Activated T-helper 17 cell treated with anti-CD3 and anti-CD28 coated beads, Interleukin-2, amount 50 U/mL, for 72 hours (primary cell): ENCODE results near the gene NIN. TPM values are rescaled to one million over a fixed set of nuclear protein-coding genes. Genes with fewer than 3 reads are reported as not detected.
"Not testable (repeated sequence)": the region's sequence is repeated elsewhere in the genome, so short reads cannot be mapped to it uniquely, and the experiment has no call there.

ENCODE experiments used
- ATAC-seq: fragments of 150-1000 bp; cut with Tn5 transposase; replicated peaks from 2 replicates; pipeline ENCODE4 v1.10.0; 2021; ENCODE audit warnings: mild to moderate bottlenecking, moderate library complexity
- H3K27ac Mint-ChIP-seq: one replicate; pipeline ENCODE4 v1.8.0; 2022; ENCODE audit warnings: mixed read lengths
- H3K27me3 Mint-ChIP-seq: one replicate; pipeline ENCODE4 v1.8.0; 2022; ENCODE audit warnings: mixed read lengths
- H3K36me3 Mint-ChIP-seq: one replicate; pipeline ENCODE4 v1.8.0; 2022; ENCODE audit warnings: low read depth, mild to moderate bottlenecking, mixed read lengths
- H3K4me1 Mint-ChIP-seq: one replicate; pipeline ENCODE4 v1.8.0; 2022; ENCODE audit warnings: mixed read lengths
- H3K4me3 Mint-ChIP-seq: one replicate; pipeline ENCODE4 v1.8.0; 2022; ENCODE audit warnings: mild to moderate bottlenecking, mixed read lengths
- H3K9me3 Mint-ChIP-seq: one replicate; pipeline ENCODE4 v1.8.0; 2022; ENCODE audit warnings: mixed read lengths
- total RNA-seq, 2 donors: library from RNA; stranded (reverse); gene quantifications; one replicate each; pipeline ENCODE4 v1.2.3, GENCODE V29; 2022

NIN gene
- total RNA-seq, 2 donors from 2014 or later, result 25.9 to 42.2 TPM

DNA sequence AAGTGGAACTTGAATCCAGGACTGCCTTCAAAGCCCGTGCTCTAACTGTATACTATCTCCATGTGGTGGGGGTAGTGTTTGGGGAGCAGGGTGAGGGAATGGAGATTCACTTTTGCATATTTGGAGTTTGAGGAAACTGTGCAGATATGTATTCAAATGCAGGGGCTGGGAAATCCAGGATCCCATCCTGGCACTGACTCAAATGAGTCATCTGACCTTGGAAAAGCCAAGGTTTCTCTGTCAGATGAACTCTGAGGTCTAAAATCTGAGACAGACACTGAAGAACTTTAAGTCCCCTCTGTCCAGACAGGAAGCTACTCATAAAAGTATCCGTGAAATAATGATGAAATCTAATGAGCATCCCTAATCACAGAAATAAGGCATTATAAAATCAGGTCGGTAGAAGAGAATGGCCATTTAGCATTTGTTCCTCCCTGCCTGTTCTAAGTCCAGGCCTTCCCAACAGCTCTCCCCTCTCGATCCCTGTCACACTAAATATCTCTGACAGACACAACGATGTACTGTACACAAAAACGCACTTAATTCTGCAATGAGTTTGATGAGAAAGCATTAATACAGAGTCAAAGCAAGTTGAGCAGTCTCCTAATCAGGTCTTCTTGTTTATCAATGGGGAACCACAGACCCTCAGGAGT, 14.4 kb downstream of the NIN start:
- Mint-ChIP-seq H3K27me3 (no peaks in the 10 kb centered on the region), H3K36me3 (peaks cover 26% of the 10 kb centered on the region), H3K9me3 (peaks cover 3% of the 10 kb centered on the region), H3K27ac (no peak overlapping the region), H3K4me1 (peaks cover 35% of the 10 kb centered on the region), H3K4me3 (no peak overlapping the region)
- ATAC-seq, result no peak

DNA sequence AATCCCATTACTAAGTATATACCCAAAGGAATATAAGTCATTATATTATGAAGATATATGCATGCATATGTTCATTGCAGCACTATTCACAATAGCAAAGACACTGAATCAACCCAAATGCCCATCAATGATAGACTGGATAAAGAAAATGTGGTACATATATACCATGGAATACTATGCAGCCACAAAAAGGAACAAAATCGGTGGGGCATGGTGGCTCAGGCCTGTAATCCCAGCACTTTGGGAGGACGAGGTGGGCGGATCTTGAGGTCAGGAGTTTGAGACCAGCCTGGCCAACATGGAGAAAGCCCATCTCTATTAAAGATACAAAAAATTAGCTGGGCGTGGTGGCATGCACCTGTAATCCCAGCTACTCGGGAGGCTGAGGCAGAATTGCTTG, 15.4 kb downstream of the NIN start:
- peaks cover 31% of the 10 kb centered on the region for H3K4me1 Mint-ChIP-seq

DNA sequence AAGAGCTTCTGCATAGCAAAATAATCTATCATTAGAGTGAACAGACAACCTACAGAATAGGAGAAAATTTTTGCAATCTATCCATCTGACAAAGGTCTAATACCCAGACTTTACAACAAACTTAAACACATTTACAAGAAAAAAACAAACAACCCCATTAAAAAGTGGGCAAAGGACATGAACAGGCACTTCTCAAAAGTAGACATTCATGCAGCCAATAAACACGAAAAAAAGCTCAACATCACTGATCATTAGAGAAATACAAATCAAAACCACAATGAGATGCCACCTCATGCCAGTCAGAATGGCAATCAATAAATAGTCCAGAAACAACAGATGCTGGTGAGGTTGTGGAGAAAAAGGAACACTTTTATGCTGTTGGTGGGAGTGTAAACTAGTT, 15.9 kb downstream of the NIN start:
- not testable (repeated sequence) for ATAC-seq, H3K9me3 Mint-ChIP-seq, H3K27me3 Mint-ChIP-seq, H3K4me3 Mint-ChIP-seq, H3K27ac Mint-ChIP-seq
- Mint-ChIP-seq H3K36me3 (peaks cover 15% of the 10 kb centered on the region), H3K4me1 (peaks cover 29% of the 10 kb centered on the region)

More for the DNA sequence above, 15.4 kb downstream of the NIN start:
- not testable (repeated sequence) for ATAC-seq, H3K27me3 Mint-ChIP-seq, H3K4me3 Mint-ChIP-seq, H3K9me3 Mint-ChIP-seq
- H3K36me3 Mint-ChIP-seq, result peaks cover 20% of the 10 kb centered on the region
- peak overlapping the region; percentile 36 for H3K27ac Mint-ChIP-seq

DNA sequence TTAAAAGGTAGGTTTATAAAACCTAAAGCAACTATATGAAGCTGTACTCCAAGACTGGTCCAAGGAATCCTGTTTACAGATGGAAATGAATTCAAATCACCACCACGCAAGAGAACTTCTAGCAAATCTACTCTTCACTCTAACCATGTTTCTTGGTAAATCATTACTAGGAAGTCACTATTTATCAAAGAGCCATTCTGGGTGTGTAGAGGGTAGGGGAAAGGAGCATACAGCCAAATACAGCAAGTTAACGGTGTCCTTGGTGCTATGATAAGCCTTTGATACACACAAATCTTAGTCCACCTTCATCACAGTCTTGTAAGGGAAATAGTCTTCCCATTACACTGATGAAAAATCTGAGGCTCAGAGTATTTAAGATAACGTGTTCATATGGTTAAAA, 16.8 kb downstream of the NIN start:
- peaks cover 6% of the 10 kb centered on the region for H3K36me3 Mint-ChIP-seq

DNA sequence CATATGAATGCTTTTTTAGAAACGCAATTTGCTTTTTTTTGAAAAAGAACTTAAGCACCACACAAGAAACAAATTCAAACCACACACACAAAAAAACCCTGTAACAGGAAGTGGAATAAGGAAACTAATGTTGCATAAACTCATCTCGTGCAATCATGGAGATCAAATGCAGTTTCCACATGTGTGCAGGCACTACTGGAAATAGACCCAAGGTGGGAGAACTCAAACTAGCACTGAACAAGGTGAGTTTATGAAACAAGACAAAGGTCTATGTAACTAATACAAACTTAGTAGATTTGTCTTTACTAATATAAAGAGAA, 17.5 kb downstream of the NIN start:
- Mint-ChIP-seq H3K36me3 (peaks cover 4% of the 10 kb centered on the region), H3K4me1 (peaks cover 19% of the 10 kb centered on the region), H3K9me3 (no peaks in the 10 kb centered on the region), H3K27ac (peak overlapping the region; percentile 81), H3K4me3 (peak overlapping the region; percentile 73), H3K27me3 (no peaks in the 10 kb centered on the region)
- ATAC-seq, result peak; percentile 65

More for the DNA sequence above, 16.8 kb downstream of the NIN start:
- H3K4me3 Mint-ChIP-seq, result peak overlapping the region; percentile 73
- H3K4me1 Mint-ChIP-seq, result peaks cover 20% of the 10 kb centered on the region
- ATAC-seq, result no peak
- no peaks in the 10 kb centered on the region for H3K27me3 Mint-ChIP-seq
- no peaks in the 10 kb centered on the region for H3K9me3 Mint-ChIP-seq
- H3K27ac Mint-ChIP-seq, result no peak overlapping the region

DNA sequence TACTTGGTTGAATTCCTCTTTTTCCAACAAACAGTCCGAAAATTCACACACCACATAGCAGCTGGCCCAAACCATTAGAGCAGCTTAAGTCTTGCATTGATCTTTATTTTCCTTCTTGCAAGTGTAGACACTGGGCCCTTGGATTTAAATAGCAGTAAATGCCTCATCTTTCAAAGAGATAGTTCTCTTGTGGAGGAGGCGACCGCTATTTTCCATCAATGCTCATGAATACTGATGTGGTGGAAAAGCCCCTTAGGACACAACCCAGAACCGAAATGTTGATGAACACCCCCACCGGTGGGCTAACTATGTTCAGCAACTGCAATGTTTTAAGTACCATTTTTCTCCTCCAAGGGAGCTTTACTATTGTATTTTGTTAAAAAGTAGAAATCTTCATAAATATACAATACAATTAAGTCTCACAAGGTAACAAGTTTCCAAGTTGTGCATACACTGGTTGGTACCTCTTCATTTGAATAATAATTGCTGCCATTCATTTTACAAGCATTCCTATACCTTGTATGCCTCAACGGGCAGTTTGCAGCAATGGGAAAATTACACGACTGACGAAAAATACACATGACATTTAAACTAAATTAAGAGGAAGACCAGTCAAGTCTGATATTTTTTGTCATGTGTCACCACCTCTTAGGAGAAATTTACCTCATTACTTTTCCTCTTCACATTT, 18.0 kb downstream of the NIN start:
- H3K4me1 Mint-ChIP-seq, result peaks cover 19% of the 10 kb centered on the region
- peaks cover under 1% of the 10 kb centered on the region for H3K36me3 Mint-ChIP-seq
- peak overlapping the region; percentile 73 for H3K4me3 Mint-ChIP-seq

DNA sequence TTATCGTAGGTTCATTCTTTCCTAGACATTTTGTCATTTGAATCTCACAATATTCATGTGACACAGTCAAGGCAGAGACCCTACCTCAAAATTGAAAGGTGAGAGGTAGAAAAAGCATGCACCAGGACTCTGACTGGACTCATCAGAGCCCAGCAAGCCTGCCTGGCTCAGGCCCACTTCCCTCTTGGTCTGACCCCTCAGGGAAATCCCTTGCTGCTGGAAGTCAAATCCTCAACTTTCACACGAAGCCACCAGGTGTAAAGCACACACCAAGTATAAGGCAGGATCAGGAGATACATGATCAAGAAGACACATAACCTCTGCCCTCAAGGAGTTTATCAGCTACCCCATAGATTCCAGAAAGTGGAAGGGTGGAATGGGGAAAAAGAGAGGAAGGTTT, 18.8 kb downstream of the NIN start:
- Mint-ChIP-seq H3K36me3 (peaks cover 8% of the 10 kb centered on the region), H3K4me1 (peaks cover 19% of the 10 kb centered on the region), H3K27ac (peak overlapping the region; percentile 81), H3K4me3 (peak overlapping the region; percentile 73), H3K27me3 (no peaks in the 10 kb centered on the region), H3K9me3 (no peaks in the 10 kb centered on the region)
- ATAC-seq, result no peak

More for the DNA sequence above, 18.0 kb downstream of the NIN start:
- Mint-ChIP-seq H3K27ac (peak overlapping the region; percentile 81), H3K9me3 (no peaks in the 10 kb centered on the region), H3K27me3 (no peaks in the 10 kb centered on the region)
- peak; percentile 44 for ATAC-seq

DNA sequence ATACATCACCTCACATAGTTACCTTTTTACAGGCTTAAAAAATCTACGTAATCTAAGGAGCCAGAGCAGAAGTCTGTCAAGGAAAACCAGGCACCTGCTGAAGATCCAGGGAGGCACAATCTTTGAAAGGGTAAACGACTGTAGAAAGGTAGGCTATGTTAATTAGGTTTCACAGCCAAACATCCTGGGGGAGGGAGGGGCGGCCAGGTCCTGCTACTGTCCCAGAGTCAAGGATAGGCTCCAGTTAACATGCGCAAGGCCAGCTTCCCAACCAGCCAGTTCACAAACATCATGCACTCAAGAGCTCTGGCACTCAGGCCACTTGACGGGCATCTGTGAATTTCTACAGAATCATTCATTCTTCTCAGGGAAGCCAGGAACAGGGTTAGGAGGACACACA, 22.9 kb downstream of the NIN start:
- no peaks in the 10 kb centered on the region for H3K27me3 Mint-ChIP-seq
- no peaks in the 10 kb centered on the region for H3K9me3 Mint-ChIP-seq
- H3K4me3 Mint-ChIP-seq, result no peak overlapping the region
- no peak overlapping the region for H3K27ac Mint-ChIP-seq
- H3K36me3 Mint-ChIP-seq, result peaks cover 30% of the 10 kb centered on the region
- peaks cover 7% of the 10 kb centered on the region for H3K4me1 Mint-ChIP-seq
- ATAC-seq, result no peak

DNA sequence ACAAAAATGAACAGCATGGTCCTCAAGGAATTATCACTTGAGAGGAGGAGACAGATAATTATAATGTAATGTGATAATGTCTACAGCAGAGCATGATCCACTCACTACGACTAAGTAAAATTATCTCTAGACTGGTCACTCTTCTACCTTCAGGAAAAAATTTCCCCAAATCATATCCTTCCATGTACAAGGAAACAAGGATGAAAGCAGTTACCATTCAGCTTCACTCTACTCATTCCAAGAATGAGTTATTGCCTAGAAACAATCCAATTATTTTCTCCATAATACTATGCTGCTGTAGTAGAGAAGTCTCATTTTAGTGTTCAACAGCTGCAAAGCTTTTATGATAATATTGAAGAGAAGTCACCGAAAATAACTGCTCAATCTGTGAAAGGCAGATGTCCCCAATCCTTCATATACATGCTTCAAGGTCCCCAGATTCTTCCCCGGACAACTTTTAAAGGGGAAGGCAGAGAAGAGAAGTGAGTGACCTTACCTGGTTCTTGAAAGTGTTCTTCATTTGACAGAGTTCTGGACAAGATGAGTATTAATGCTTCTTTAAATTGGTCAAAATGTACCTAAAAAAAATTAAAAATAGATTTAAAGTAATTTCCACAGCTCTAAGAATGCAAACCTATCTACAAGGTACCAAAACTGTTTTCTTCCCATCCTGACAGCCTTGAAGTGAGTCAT, 24.6 kb downstream of the NIN start:
- Mint-ChIP-seq H3K9me3 (no peaks in the 10 kb centered on the region), H3K27me3 (no peaks in the 10 kb centered on the region), H3K27ac (no peak overlapping the region), H3K36me3 (peaks cover 30% of the 10 kb centered on the region), H3K4me3 (no peak overlapping the region), H3K4me1 (no peaks in the 10 kb centered on the region)
- no peak for ATAC-seq

DNA sequence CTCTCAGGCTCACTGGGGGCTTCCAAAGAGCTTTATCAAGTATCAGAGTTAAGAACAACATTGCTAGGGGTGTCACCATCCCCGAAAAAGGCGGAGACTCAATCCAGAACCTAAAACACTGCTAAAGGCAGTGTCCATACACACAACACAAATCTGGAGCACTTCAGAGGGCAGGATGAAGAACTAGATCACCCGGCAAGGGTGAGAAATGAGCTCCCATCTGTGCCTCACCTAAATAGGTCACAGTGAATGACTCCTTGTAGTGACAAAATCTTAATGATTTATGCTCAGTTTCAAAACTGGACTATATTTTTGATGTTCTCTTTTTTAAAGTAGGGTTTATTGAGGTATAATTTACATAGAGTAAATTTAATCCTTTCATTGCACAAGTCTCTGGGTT, 25.6 kb downstream of the NIN start:
- ATAC-seq, result no peak
- Mint-ChIP-seq H3K9me3 (no peaks in the 10 kb centered on the region), H3K27ac (no peak overlapping the region), H3K36me3 (peaks cover 30% of the 10 kb centered on the region), H3K27me3 (no peaks in the 10 kb centered on the region), H3K4me1 (no peaks in the 10 kb centered on the region), H3K4me3 (no peak overlapping the region)

DNA sequence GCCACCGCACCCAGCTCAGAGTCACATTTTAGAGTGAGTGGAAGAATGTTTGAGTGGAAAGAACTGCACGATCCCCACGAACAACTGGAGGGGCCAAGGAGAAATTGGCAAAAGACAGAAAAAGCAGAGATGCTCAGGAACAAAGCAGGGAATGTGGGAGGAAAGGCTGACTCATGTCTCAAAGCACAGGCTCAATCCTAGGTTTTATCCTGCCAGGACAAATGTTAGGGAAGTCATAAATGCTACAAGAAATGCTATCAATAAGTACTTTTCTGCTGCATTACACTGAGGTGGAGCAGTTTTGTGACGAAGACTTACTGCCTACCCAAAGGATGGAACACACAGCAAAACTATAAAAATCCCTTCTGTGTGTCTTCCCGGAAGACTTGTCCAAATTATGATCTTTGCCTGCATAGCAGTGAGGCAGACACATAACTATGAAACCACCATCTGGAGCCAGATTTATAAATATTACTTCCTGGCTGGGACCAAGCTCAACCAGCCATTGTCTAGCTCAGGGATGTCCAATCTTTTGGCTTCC, 26.7 kb downstream of the NIN start:
- no peak for ATAC-seq
- no peak overlapping the region for H3K27ac Mint-ChIP-seq
- peaks cover 30% of the 10 kb centered on the region for H3K36me3 Mint-ChIP-seq
- H3K4me3 Mint-ChIP-seq, result no peak overlapping the region
- H3K4me1 Mint-ChIP-seq, result no peaks in the 10 kb centered on the region
- no peaks in the 10 kb centered on the region for H3K27me3 Mint-ChIP-seq
- H3K9me3 Mint-ChIP-seq, result no peaks in the 10 kb centered on the region

DNA sequence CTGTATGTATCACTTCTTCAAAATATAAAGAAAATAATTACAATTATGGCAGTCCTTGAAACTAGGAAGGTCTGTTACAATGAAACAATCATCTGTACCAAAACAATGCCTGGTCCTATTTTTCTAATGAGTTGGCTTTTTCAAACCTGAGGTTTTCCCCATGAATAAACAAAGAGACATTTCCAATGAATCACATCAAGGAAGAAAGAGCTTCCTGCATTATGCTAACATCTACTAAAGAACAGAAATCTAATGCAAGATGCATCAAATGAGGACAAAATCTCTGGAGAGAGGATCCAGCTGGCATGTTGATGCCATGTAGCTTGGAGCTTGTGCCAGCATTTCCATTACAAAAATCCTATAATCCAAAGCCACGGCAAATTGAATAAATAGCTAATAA, 29.3 kb downstream of the NIN start:
- Mint-ChIP-seq H3K4me1 (peaks cover 9% of the 10 kb centered on the region), H3K27me3 (no peaks in the 10 kb centered on the region), H3K4me3 (no peak overlapping the region), H3K27ac (no peak overlapping the region), H3K36me3 (peaks cover 18% of the 10 kb centered on the region), H3K9me3 (no peaks in the 10 kb centered on the region)
- no peak for ATAC-seq

DNA sequence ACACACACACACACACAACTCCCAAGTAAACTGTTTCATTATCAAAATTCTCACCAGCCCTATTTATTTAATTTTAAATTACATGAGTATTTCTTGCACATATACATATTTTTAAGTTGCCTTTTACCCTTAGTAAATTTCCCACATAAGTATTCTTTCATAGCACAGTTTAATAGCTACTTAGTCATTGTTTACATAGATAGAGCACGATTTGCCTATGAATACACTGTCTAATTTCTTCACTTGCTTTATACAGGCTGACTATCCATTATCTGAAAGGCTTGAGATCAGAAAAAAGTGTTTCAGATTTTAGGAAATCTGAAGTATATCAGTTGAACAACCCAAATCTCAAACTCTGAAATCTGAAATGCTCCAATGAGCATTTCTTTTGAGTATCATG, 30.9 kb downstream of the NIN start:
- Mint-ChIP-seq H3K27me3 (no peaks in the 10 kb centered on the region), H3K4me3 (no peak overlapping the region), H3K9me3 (no peaks in the 10 kb centered on the region)

DNA sequence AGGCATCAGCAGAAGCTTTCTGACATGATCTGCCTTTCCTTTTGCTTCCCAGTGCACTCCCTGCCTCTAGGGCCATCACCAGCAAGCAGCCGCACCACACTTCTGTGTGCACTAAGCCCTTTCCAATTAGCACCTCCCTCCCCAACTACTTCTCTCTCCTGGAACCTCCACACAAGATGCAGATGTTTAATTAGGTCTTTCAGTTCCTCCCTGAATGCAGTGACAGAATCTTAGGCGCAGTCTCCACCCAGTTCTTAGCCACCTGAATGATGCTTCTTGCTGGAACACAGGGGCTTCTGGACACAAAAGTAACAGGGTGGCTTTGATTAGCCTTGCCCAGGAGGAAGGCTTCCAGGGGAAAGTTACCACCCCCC, 32.9 kb downstream of the NIN start:
- Mint-ChIP-seq H3K36me3 (peaks cover 4% of the 10 kb centered on the region), H3K9me3 (no peaks in the 10 kb centered on the region), H3K4me3 (no peak overlapping the region), H3K27ac (no peak overlapping the region), H3K27me3 (no peaks in the 10 kb centered on the region), H3K4me1 (peaks cover 17% of the 10 kb centered on the region)
- no peak for ATAC-seq

More for the DNA sequence above, 30.9 kb downstream of the NIN start:
- Mint-ChIP-seq H3K27ac (no peak overlapping the region), H3K36me3 (peaks cover 6% of the 10 kb centered on the region), H3K4me1 (peaks cover 17% of the 10 kb centered on the region)
- no peak for ATAC-seq
